Esophagus muscularis mucosa (tissue), 4 donors: ENCODE measurements around the gene CLEC3A.

ENCODE experiments used
- CTCF ChIP-seq, 3 experiments: fragments of 200-600 bp in 2 of 3; fragments of 450-650 bp in 1 of 3; sonication (generic) in 2 of 3; IDR thresholded peaks; one replicate each; pipeline ENCODE4 v1.5.1; 2017 to 2019; ENCODE audit warnings: antibody characterized with exemption in 3 of 3, mild to moderate bottlenecking in 2 of 3, moderate library complexity in 1 of 3
- EP300 ChIP-seq: sonication (generic); formaldehyde crosslinking; IDR thresholded peaks from one replicate; pipeline ENCODE4 v1.6.1; 2017; ENCODE audit warnings: antibody characterized with exemption
- POLR2A ChIP-seq: fragments of 450-650 bp; IDR thresholded peaks from one replicate; pipeline ENCODE4 v1.6.1; 2017; ENCODE audit warnings: antibody characterized with exemption, moderate library complexity, mild to moderate bottlenecking, low read depth
- POLR2AphosphoS5 ChIP-seq, 2 donors: sonication (generic); formaldehyde crosslinking; IDR thresholded peaks; one replicate each; pipeline ENCODE4 v1.6.1; 2017; ENCODE audit warnings: antibody characterized with exemption in 2 of 2

GRCh38 chr16:78002915-78003538 is 19.3 kb upstream of the CLEC3A start:
- TF ChIP-seq CTCF (IDR thresholded peaks at IDR 0.05): peak; percentile 66 to 90 (median 71)
- no peak for TF ChIP-seq EP300
- no peak for TF ChIP-seq POLR2A
- TF ChIP-seq POLR2AphosphoS5 (IDR thresholded peaks at IDR 0.05): peak in 1 of 2 donors; percentile 30
